ENCODE results near the gene GNA14.

GRCh38 chr9:77475641-77476473 is 172.3 kb downstream of the GNA14 start:
- TF ChIP-seq YY1 (IDR thresholded peaks at IDR 0.05; ENCODE audit: insufficient read depth, insufficient read length), result no peak
- no peak for TF ChIP-seq ZNF274 (IDR thresholded peaks at IDR 0.05; ENCODE audit: low read depth, low read length)
- no peak for TF ChIP-seq SUZ12 (IDR thresholded peaks at IDR 0.05; ENCODE audit: extremely low read depth, insufficient read depth, insufficient read length)
